ENCODE measurements around the gene DDX39B. TPM values are rescaled to one million over a fixed set of nuclear protein-coding genes. Genes with fewer than 3 reads are reported as not detected.
"Not testable (repeated sequence)": the region's sequence is repeated elsewhere in the genome, so short reads cannot be mapped to it uniquely, and the experiment has no call there.

Gene DDX39B
- 800 and 813 TPM in 2 replicates for total RNA-seq (2021)
- long read RNA-seq, full-length matches to known transcripts = 2,377 of 2,683 reads
- long read RNA-seq, partial matches to known transcripts = 131 of 2,683 reads
- long read RNA-seq, other reads (novel, unspliced or antisense) = 175 of 2,683 reads

DNA sequence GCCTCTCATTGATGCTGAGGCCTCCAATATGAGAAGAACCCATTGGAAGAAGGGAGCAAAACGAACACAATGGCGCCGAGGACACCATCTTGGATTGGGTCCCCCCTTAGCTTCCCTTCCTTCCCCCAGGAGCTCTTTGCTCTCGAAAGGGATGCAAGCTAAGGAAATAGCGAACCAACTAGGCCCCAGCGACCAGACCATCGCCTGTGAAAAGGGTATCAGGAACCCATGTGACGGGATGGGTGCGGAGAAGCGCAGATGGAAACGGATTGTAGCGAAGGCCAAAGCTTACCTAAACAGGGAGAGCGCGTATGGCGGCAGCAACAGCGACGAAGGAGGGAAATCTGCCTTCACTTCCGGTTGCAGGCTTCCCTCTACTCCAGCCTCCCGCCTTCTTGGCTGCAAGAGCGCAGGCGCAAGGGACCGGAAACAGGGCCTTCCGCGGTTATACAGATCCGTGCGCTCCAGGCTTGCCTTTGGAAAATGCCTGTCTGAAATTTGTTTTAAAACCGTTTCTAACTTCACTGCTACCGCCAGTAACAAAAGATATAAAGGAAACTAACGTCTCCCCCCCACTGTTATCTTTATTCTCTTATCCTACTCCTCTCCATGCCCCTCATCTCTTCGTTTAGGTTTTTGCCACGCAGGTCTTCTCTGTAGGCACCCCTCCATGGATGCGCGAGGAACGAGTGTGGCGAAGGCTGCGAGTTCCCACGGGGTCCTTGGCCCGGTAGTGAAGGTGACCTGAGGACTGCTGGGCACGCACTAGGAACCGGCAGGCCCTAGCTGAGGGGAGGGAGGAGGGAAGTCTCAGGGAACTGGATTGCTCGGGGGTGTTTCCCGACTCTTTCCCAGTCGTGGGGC is at the start of gene DDX39B:
TSS of gene DDX39B (minus strand) at position 346 of the 864 bp plus-strand sequence. CDS start 1,471 bp downstream, outside the sequence.
- H3K23me2 ChIP-seq (ENCODE audit: insufficient read length, low read depth, low read length, poor library complexity, severe bottlenecking) = peaks cover 5% of the 10 kb centered on the region
- Mint-ChIP-seq H3K4me3 (peak within 1 kb of the TSS; percentile 98 to 99), H3K27ac (peak within 1 kb of the TSS; percentile 99 to 100 (median 100)), H3K27me3 (ENCODE audit: low read depth) (no peaks in the 10 kb centered on the region), H3K4me1 (peaks cover 45 to 49% of the 10 kb centered on the region in 2 experiments), H3K36me3 (ENCODE audit: insufficient read depth in 1 of 3, low read depth in 3 of 3) (peaks cover 39 to 46% (median 46%) of the 10 kb centered on the region in 3 experiments), H3K9me3 (no peaks in the 10 kb centered on the region; a peak in 1 of 5 replicates)
- no peaks in the 10 kb centered on the region for H4K20me1 ChIP-seq (ENCODE audit: control insufficient read depth, insufficient read depth, insufficient read length)
- peak within 1 kb of the TSS; percentile 100 for H2BK5ac ChIP-seq (ENCODE audit: insufficient read length, low read length)
- no CpG with 5 or more reads among the region's 43 CpGs for WGBS (ENCODE audit: extremely low coverage, insufficient read length, low lambda C conversion rate)
- peak within 1 kb of the TSS; percentile 56 for H2AK5ac ChIP-seq (ENCODE audit: insufficient read length, low read length)
- no peaks in the 10 kb centered on the region for H3K9me3 ChIP-seq (ENCODE audit: control insufficient read depth, low read depth, low read length)
- peak within 1 kb of the TSS; percentile 87 for H2BK120ac ChIP-seq (ENCODE audit: low read depth, low read length, poor library complexity, severe bottlenecking)
- peak within 1 kb of the TSS; percentile 9 for H4K91ac ChIP-seq (ENCODE audit: insufficient read length, low read depth, low read length)
- peak within 1 kb of the TSS; percentile 88; the same call in 1 of the 2 replicates for H3K4ac ChIP-seq (ENCODE audit: low read depth, low read length)
- peak within 1 kb of the TSS; percentile 100 for H3K9ac ChIP-seq (ENCODE audit: extremely low read depth, insufficient read length, low read length)
- peaks cover 5% of the 10 kb centered on the region for H3K79me1 ChIP-seq (ENCODE audit: insufficient read depth, low read depth, low read length, poor library complexity, severe bottlenecking)
- H3K14ac ChIP-seq (ENCODE audit: insufficient read depth, low read length) = peak within 1 kb of the TSS; percentile 64
- peak within 1 kb of the TSS; percentile 99 for H4K5ac ChIP-seq (ENCODE audit: insufficient read length, low read depth, low read length)
- H3K27me3 ChIP-seq (ENCODE audit: insufficient read depth, low read length) = no peaks in the 10 kb centered on the region
- no peak within 1 kb of the TSS for H3K23ac ChIP-seq (ENCODE audit: insufficient read length, low read depth, low read length)
- H4K8ac ChIP-seq (replicated peaks; ENCODE audit: insufficient read length, low read depth, low read length) = peak within 1 kb of the TSS; percentile 85
- peak within 1 kb of the TSS; percentile 82 for H2BK12ac ChIP-seq (ENCODE audit: insufficient read length, low read depth, low read length)
- DNase-seq = peak; percentile 96
- H3K56ac ChIP-seq (ENCODE audit: insufficient read length, low read depth, low read length) = peak within 1 kb of the TSS; percentile 80
- H3K18ac ChIP-seq (ENCODE audit: insufficient read length, low read depth, low read length) = peak within 1 kb of the TSS; percentile 96
- H3T11ph ChIP-seq (ENCODE audit: low read length) = peak within 1 kb of the TSS; percentile 91
- peaks cover 2% of the 10 kb centered on the region; the same call in 1 of the 2 replicates for H3K4me1 ChIP-seq (ENCODE audit: insufficient read depth, low read length)
- no peak within 1 kb of the TSS for H2AFZ ChIP-seq (ENCODE audit: low read length)
- H3K79me2 ChIP-seq (ENCODE audit: insufficient read depth, low read length) = peaks cover 31% of the 10 kb centered on the region
- H3K27ac ChIP-seq (ENCODE audit: insufficient read length, low read depth, low read length) = peak within 1 kb of the TSS; percentile 96
- no peak within 1 kb of the TSS for H2BK15ac ChIP-seq (ENCODE audit: low read depth, low read length)
- no peak within 1 kb of the TSS for H2BK20ac ChIP-seq (ENCODE audit: low read depth, low read length, poor library complexity, severe bottlenecking)
- H3K4me2 ChIP-seq (ENCODE audit: insufficient read depth, insufficient read length, low read length) = peak within 1 kb of the TSS; percentile 59
- TF ChIP-seq, protein P1, sequence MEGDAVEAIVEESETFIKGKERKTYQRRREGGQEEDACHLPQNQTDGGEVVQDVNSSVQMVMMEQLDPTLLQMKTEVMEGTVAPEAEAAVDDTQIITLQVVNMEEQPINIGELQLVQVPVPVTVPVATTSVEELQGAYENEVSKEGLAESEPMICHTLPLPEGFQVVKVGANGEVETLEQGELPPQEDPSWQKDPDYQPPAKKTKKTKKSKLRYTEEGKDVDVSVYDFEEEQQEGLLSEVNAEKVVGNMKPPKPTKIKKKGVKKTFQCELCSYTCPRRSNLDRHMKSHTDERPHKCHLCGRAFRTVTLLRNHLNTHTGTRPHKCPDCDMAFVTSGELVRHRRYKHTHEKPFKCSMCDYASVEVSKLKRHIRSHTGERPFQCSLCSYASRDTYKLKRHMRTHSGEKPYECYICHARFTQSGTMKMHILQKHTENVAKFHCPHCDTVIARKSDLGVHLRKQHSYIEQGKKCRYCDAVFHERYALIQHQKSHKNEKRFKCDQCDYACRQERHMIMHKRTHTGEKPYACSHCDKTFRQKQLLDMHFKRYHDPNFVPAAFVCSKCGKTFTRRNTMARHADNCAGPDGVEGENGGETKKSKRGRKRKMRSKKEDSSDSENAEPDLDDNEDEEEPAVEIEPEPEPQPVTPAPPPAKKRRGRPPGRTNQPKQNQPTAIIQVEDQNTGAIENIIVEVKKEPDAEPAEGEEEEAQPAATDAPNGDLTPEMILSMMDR (conservative IDR thresholded peaks at IDR 0.05) = no peak

DNA sequence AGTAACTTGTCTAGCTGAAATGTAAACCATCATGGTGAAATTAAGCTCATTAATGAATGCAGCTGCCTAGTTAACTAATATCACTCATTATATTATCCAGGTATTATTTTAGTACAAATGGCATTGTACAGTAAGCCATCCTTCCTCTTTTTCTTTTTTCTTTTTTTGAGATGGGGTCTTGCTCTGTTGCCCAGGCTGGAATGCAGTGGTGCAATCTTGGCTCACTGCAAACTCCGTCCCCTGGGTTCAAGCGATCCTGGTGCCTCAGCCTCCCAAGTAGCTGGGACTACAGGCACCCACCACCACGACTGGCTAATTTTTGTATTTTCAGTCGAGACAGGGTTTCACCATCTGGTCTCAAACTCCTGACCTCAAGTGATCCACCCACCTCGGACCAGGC is 48.9 kb upstream of the DDX39B start:
- not testable (repeated sequence) for H3K27ac Mint-ChIP-seq; H3K18ac ChIP-seq (ENCODE audit: insufficient read length, low read depth, low read length); H2BK15ac ChIP-seq (ENCODE audit: low read depth, low read length); H2AFZ ChIP-seq (ENCODE audit: low read length); H3K23ac ChIP-seq (ENCODE audit: insufficient read length, low read depth, low read length); H2BK12ac ChIP-seq (ENCODE audit: insufficient read length, low read depth, low read length); H3K9me3 ChIP-seq (ENCODE audit: control insufficient read depth, low read depth, low read length); DNase-seq; H3K79me1 ChIP-seq (ENCODE audit: insufficient read depth, low read depth, low read length, poor library complexity, severe bottlenecking); H3K36me3 Mint-ChIP-seq (ENCODE audit: insufficient read depth in 1 of 3, low read depth in 3 of 3); H3K23me2 ChIP-seq (ENCODE audit: insufficient read length, low read depth, low read length, poor library complexity, severe bottlenecking); H3K9ac ChIP-seq (ENCODE audit: extremely low read depth, insufficient read length, low read length); H4K91ac ChIP-seq (ENCODE audit: insufficient read length, low read depth, low read length); H2AK5ac ChIP-seq (ENCODE audit: insufficient read length, low read length); H4K5ac ChIP-seq (ENCODE audit: insufficient read length, low read depth, low read length); H4K8ac ChIP-seq (replicated peaks; ENCODE audit: insufficient read length, low read depth, low read length); H3K4ac ChIP-seq (ENCODE audit: low read depth, low read length); H3K14ac ChIP-seq (ENCODE audit: insufficient read depth, low read length); H4K20me1 ChIP-seq (ENCODE audit: control insufficient read depth, insufficient read depth, insufficient read length); H3T11ph ChIP-seq (ENCODE audit: low read length); H3K9me3 Mint-ChIP-seq; H2BK5ac ChIP-seq (ENCODE audit: insufficient read length, low read length); H3K4me2 ChIP-seq (ENCODE audit: insufficient read depth, insufficient read length, low read length); H3K4me3 Mint-ChIP-seq; H3K27ac ChIP-seq (ENCODE audit: insufficient read length, low read depth, low read length); H2BK20ac ChIP-seq (ENCODE audit: low read depth, low read length, poor library complexity, severe bottlenecking); H3K27me3 Mint-ChIP-seq (ENCODE audit: low read depth); H2BK120ac ChIP-seq (ENCODE audit: low read depth, low read length, poor library complexity, severe bottlenecking); H3K4me1 ChIP-seq (ENCODE audit: insufficient read depth, low read length); H3K27me3 ChIP-seq (ENCODE audit: insufficient read depth, low read length); H3K79me2 ChIP-seq (ENCODE audit: insufficient read depth, low read length); H3K56ac ChIP-seq (ENCODE audit: insufficient read length, low read depth, low read length)
- no CpG with 5 or more reads among the region's 5 CpGs for WGBS (ENCODE audit: extremely low coverage, insufficient read length, low lambda C conversion rate)
- H3K4me1 Mint-ChIP-seq = peaks cover 7 to 23% of the 10 kb centered on the region in 2 experiments
